DOHH2 (cell line): Measurements from ENCODE around the gene CMIP.

Experiments
- EZH2phosphoT487 ChIP-seq: fragments of 200-600 bp; sonication (generic); IDR thresholded peaks from 2 replicates; pipeline ENCODE4 v1.6.1; 2017; ENCODE audit warnings: borderline replicate concordance, mild to moderate bottlenecking, antibody characterized with exemption, low read length, moderate library complexity, mixed read lengths
- TF ChIP-seq, protein P1 (sequence below): fragments of 200-600 bp; sonication (generic); IDR thresholded peaks from one replicate; pipeline ENCODE4 v1.5.1; 2014; ENCODE audit warnings: antibody characterized with exemption, mild to moderate bottlenecking, low read depth, low read length; ENCODE audit not compliant: poor library complexity, severe bottlenecking

DNA sequence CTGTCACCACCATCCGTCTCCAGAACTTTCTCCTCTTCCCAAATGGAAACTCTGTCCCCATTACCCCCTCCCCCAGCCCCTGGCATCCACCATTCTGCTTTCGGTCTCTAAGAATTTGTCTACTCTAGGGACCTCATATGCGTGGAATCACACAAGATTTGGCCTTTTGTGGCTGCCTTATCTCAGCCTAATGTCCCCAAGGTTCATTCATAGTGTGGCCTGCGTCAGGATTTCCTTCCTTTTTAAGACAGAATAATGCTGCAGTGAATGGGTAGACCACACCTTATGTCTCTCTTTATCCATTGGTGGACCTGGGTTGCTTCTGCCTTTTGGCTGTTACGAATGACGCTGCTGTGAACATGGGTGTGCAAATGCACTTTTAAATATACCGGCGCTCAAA lies 194.7 kb downstream of the CMIP start:
- TF ChIP-seq, protein P1, sequence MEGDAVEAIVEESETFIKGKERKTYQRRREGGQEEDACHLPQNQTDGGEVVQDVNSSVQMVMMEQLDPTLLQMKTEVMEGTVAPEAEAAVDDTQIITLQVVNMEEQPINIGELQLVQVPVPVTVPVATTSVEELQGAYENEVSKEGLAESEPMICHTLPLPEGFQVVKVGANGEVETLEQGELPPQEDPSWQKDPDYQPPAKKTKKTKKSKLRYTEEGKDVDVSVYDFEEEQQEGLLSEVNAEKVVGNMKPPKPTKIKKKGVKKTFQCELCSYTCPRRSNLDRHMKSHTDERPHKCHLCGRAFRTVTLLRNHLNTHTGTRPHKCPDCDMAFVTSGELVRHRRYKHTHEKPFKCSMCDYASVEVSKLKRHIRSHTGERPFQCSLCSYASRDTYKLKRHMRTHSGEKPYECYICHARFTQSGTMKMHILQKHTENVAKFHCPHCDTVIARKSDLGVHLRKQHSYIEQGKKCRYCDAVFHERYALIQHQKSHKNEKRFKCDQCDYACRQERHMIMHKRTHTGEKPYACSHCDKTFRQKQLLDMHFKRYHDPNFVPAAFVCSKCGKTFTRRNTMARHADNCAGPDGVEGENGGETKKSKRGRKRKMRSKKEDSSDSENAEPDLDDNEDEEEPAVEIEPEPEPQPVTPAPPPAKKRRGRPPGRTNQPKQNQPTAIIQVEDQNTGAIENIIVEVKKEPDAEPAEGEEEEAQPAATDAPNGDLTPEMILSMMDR: no peak
- no peak for TF ChIP-seq EZH2phosphoT487
